Fibroblast of pulmonary artery (primary cell): ENCODE results near the gene SLC10A2.

Experiments
- DNase-seq: peaks from one replicate; pipeline ENCODE4 v3.0.0-alpha.2; 2010; ENCODE audit warnings: low read depth
- H3K4me3 ChIP-seq: replicated peaks from 2 replicates; pipeline ENCODE4 v1.5.1; 2011; ENCODE audit warnings: low read depth, mild to moderate bottlenecking, control low read depth, low read length, moderate library complexity
- TF ChIP-seq, protein P1 (sequence below): IDR thresholded peaks from 2 replicates; pipeline ENCODE4 v1.5.1; 2011; ENCODE audit warnings: mild to moderate bottlenecking, control low read depth, low read length, inconsistent platforms; ENCODE audit errors: missing control alignments

The SLC10A2 gene

DNA sequence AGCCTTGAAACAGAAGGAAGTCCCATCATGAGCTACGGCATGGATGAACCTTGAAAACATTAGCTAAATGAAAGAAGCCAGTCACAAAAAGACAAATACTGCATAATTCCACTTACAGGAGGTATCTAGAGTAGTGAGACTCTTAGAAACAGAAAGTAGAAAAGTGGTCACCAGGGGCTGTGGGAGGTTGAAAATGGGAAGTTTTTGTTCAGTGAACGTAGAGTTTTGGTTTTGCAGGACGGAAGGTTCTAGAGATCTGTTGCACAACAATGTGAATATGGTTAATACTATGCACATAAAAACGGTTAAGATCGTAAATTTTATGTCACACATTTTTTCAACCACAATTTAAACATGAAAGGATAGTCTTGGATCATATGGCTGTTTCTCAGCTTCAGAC lies 11.9 kb upstream of the SLC10A2 start:
- no peak for DNase-seq
- no peak overlapping the region for H3K4me3 ChIP-seq
- TF ChIP-seq, protein P1, sequence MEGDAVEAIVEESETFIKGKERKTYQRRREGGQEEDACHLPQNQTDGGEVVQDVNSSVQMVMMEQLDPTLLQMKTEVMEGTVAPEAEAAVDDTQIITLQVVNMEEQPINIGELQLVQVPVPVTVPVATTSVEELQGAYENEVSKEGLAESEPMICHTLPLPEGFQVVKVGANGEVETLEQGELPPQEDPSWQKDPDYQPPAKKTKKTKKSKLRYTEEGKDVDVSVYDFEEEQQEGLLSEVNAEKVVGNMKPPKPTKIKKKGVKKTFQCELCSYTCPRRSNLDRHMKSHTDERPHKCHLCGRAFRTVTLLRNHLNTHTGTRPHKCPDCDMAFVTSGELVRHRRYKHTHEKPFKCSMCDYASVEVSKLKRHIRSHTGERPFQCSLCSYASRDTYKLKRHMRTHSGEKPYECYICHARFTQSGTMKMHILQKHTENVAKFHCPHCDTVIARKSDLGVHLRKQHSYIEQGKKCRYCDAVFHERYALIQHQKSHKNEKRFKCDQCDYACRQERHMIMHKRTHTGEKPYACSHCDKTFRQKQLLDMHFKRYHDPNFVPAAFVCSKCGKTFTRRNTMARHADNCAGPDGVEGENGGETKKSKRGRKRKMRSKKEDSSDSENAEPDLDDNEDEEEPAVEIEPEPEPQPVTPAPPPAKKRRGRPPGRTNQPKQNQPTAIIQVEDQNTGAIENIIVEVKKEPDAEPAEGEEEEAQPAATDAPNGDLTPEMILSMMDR = no peak

DNA sequence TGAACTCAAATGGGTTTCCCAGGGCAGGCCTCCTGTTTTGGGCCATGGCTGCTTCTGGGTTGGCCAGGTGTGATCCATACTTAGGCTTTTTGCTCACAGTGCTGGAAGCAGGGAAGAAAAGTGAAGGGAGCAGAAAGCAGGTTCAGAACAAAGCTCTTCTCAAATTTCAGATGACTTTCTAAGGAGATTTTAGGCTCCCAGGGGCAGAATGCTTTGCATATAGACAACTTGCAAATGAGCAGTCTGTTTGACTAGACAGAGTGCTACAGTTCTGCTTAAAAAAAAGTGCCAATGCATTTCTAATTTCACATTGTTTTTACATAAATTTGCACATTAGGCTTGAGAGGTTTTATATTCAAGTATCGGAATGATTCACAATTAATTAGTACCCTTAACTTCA lies 2.6 kb upstream of the SLC10A2 start:
- TF ChIP-seq, protein P1 = no peak
- DNase-seq = no peak
- no peak overlapping the region for H3K4me3 ChIP-seq

DNA sequence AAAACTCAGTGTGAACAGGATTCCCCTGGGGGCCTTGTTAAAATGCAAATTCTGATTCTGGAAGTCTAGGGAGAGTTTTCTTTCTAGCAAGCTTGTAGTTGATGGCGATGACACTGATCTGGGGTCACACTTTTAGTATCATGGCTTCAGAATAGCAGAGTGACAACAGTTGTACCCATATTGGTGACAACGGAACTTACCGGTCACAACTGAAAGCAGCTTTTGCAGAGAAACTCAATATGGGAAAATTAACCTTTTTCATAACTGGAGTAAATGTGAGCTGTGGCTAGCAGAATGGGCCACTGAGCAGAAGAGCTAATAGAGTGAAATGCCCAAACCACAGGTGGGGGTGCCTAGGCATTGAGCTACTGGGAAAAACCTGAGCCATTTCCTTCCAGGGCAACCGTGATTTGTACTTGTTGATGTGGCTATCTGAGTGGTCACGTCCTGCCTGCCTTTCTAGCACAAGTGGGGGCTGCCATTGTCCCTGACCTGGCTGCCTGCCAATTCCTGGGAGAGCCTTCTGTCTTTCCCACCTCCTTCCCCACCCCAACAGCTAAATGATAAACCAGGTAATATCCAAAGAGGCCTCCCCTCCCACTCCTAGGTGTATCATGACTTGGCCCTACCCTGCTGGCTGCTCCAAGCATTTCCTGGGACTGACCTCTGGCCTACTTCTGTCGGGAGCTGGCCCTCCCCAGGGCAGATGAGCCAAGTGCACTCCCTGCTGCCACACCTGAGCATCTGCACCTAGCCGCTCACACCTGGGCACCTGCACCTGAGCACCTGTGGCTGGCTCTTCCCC lies 1.7 kb upstream of the SLC10A2 start:
- no peak for DNase-seq
- TF ChIP-seq, protein P1 = no peak
- no peak overlapping the region for H3K4me3 ChIP-seq

DNA sequence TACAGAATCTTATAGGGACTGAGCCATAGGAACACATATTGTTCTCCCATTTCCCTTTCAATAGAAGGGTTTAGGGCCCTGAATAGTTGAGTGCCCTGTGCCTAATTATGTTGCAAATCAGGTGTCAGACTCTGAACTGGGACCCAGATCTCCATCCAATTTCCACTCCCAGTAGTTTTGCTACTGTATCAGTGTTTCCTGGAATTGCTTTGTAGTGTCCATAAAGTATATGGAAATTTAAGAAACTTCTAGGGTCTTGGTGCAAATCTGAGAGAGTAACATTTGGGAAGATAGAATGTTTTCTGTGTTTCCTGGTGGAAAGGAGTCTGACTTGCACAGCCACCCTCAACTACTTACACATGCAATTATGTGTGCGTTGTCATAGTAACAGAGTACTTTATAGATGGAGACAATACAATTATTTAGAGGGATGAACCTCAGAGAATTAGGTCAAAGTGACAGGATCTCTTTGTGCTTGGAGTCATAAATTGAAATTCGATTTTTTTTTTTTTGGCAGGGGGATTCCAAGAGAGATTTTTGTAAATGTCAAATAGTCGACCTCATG lies 646 bp upstream of the SLC10A2 start:
- TF ChIP-seq, protein P1 = no peak
- no peak for DNase-seq
- no peak overlapping the region for H3K4me3 ChIP-seq

DNA sequence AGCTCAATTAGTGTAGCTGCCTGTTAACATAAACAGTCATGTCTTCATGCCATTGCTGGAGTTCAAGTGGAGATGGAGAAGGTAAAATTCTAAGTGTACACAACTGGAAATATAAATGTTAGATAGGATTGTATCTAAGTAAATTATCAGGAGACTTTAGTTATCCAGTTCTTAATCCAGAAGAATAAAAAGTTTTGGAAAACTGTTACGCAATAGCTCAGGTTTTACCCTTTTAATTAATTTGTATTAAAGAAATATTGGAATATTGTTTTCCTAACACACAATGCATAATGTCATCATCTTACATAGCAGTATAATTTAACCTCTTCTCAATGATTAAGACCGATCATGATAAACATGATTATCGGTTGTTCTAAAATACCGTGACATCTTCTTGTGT lies 2.8 kb downstream of the SLC10A2 start:
- DNase-seq = no peak
- TF ChIP-seq, protein P1 = no peak
- no peak overlapping the region for H3K4me3 ChIP-seq

DNA sequence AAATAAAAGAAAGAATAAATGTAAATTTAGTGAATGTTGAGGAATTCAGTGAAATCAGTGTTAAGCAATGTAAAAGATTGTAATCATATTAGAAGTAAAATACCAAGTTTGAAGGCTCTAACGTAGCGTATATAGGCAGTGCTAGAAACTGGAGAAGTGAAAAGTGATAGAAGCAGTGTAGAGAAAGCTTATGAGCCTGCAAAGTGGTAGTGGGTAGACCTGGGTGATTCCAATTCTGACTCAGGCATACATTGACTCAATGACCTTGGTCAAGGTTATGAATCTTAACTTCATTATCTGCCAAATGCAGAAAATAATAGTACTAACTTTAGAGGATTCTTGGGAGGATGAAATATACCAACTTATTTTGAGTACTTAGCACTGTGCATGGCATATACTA lies 4.1 kb downstream of the SLC10A2 start:
- DNase-seq = no peak
- TF ChIP-seq, protein P1 = no peak
- H3K4me3 ChIP-seq = no peak overlapping the region

DNA sequence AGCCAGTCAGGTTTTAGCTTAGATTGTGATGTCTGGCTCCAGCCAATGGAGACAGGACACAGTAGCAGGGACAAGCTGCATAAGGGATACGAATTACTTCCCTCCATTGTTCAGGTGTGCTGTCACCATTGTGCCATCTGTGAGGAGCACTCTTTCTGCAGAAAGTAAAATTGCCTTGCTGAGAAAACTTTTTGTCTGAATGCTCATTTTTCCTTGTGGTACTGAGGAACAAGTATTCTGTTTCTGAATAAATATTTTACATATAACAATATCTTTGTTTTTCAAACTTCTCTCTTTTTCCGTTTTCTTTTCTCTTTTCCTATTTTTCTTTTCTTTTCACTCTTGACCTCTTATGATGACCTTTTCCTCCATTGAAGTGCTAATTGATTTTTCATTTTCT lies 10.2 kb downstream of the SLC10A2 start:
- no peak for DNase-seq
- no peak overlapping the region for H3K4me3 ChIP-seq
- TF ChIP-seq, protein P1 = no peak
